Measurements from ENCODE around the gene SCARB1. TPM values are rescaled to one million over a fixed set of nuclear protein-coding genes. Genes with fewer than 3 reads are reported as not detected.
"Not testable (repeated sequence)": the region's sequence is repeated elsewhere in the genome, so short reads cannot be mapped to it uniquely, and the experiment has no call there.

The SCARB1 gene, protein sequence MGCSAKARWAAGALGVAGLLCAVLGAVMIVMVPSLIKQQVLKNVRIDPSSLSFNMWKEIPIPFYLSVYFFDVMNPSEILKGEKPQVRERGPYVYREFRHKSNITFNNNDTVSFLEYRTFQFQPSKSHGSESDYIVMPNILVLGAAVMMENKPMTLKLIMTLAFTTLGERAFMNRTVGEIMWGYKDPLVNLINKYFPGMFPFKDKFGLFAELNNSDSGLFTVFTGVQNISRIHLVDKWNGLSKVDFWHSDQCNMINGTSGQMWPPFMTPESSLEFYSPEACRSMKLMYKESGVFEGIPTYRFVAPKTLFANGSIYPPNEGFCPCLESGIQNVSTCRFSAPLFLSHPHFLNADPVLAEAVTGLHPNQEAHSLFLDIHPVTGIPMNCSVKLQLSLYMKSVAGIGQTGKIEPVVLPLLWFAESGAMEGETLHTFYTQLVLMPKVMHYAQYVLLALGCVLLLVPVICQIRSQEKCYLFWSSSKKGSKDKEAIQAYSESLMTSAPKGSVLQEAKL
- total RNA-seq (2014; rRNA removed; shearing (Covaris generic)) = 19.5 and 26.8 TPM in 2 replicates

DNA sequence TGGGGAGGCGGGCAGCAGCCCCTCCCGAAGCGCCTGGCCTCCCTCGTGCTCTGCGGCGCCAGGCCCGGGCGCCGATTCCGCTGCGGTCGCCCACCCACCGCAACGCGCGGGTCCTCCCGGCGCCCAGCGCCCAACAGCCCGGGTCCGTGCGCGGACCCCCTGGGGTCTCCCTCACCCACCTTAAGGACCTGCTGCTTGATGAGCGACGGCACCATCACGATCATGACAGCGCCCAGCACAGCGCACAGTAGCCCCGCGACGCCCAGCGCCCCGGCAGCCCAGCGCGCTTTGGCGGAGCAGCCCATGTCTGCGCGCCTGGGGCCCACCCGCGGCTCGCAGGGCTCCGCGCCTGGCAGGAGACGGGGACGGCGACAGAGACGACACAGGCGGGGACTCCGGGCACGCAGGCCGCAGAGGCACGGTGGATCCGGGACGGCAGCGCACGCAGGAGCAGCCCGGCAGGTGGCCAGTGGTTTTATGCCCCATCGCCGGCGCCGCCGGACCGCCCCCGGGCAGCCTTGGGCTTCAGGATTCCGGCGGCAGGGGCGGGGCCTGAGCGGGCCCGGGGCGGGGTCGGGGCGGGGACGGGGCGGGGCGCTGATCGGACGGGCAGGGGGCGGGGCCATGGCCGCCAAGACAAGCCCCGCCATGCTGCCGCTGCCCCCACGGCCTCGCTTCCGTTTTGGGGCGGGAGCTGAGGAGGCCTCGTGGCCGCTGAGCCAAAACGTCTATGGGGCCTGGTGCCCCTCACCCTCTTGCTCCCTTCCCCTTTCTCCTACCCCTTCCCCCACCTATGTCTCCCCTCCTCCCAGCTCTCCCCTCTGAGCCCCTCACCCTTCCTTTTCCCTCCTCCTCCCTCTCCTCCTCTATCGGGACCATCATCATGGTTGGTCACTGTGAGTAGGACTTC lies at the start of gene SCARB1:
SCARB1 (minus strand) TSS at position 449 of the 910 bp plus-strand sequence; CDS start at position 305, 144 bp downstream.
- peak; percentile 64 for DNase-seq (ENCODE audit: low spot score)

DNA sequence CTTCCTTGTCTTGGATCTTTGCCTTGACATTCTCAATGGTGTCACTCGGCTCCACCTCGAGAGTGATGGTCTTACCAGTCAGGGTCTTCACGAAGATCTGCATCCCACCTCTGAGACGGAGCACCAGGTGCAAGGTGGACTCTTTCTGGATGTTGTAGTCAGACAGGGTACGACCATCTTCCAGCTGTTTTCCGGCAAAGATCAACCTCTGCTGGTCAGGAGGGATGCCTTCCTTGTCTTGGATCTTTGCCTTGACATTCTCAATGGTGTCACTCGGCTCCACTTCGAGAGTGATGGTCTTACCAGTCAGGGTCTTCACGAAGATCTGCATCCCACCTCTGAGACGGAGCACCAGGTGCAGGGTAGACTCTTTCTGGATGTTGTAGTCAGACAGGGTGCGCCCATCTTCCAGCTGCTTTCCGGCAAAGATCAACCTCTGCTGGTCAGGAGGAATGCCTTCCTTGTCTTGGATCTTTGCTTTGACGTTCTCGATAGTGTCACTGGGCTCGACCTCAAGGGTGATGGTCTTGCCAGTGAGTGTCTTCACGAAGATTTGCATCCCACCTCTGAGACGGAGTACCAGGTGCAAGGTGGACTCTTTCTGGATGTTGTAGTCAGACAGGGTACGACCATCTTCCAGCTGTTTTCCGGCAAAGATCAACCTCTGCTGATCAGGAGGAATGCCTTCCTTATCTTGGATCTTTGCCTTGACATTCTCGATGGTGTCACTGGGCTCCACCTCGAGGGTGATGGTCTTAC lies 49.0 kb upstream of the SCARB1 start:
- not testable (repeated sequence) for DNase-seq (ENCODE audit: low spot score)

DNA sequence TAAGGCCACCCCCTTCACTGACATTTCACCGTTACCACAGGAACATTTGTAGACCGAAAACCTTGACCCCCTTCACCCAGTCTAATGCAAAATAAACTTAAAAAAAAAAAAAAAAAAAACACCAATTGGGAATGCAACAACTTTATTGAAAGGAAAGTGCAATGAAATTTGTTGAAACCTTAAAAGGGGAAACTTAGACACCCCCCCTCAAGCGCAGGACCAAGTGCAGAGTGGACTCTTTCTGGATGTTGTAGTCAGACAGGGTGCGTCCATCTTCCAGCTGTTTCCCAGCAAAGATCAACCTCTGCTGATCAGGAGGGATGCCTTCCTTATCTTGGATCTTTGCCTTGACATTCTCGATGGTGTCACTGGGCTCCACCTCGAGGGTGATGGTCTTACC lies 47.9 kb upstream of the SCARB1 start:
- DNase-seq (ENCODE audit: low spot score) = not testable (repeated sequence)

DNA sequence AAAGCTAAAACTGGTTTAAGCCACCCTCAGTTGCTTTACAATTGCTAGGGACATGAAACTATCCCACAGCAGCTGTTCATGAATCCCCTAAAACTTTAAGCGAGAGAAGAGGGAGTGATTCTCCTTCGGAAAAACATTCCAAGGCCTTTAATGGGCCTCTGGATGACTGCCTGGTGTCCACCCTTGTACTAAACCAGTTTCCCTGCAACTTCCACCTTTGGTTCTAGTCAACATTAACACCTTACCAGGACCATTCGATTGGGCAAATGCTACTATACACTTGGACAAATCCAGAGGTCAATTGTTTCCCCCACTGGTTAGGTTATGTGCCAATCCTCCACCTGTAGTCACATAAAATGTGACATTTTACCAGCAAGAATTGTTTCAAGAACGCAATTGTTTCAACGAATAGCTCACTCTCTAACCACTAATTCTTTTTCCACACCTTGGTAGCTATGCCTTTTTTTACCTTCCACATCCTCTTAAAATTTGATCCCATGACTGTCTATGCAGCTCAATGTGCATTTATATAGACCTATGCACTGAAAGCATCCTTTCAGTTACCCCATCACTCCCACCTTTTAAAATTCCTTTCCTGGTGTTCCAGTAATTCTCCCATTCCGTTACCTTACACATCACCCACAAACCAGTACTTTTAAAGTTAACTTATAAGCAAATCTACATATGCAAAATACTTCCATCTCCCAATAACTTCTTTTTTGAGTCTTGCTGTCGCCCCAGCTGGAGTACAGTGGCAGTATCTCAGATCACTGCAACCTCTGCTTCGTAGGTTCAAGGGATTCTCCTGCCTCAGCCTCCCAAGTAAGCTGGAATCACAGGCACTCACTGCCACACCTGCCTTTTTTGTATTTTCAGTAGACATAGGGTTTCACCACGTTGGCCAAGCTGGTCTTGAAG lies 47.2 kb upstream of the SCARB1 start:
- no peak for DNase-seq (ENCODE audit: low spot score)

DNA sequence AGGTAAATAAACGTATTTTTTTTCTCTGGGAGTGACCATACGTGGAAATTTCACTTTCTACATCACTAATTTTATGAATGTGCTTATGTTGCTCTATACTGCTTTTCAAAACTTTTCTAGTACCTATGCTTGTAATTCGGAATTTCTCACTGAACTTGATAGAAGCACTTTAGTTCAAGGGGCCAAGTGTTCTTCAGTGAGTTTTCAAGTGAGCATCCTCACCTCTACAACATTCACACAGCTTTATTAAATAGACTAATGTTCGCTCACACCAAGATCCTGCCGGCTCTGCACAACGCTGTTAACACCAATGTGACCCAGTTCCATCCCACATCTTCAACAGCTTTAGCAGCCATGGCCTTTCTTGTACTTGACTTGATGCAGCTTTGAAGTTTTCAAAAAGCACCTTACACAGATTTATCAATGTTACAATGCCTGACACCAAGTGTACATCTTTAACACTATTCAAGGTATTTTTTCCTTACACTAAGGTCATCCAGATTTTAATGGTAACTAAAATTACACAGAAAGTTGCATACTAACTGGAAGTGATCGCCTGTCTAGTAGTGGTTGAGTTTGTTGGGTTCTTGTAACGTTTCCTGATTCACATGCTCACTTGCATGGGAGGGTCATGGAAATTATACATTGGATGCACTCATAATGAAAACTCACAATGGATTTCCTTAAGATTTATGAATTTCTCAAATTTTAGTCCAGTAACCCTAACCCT lies 46.3 kb upstream of the SCARB1 start:
- DNase-seq (ENCODE audit: low spot score) = peak; percentile 59

DNA sequence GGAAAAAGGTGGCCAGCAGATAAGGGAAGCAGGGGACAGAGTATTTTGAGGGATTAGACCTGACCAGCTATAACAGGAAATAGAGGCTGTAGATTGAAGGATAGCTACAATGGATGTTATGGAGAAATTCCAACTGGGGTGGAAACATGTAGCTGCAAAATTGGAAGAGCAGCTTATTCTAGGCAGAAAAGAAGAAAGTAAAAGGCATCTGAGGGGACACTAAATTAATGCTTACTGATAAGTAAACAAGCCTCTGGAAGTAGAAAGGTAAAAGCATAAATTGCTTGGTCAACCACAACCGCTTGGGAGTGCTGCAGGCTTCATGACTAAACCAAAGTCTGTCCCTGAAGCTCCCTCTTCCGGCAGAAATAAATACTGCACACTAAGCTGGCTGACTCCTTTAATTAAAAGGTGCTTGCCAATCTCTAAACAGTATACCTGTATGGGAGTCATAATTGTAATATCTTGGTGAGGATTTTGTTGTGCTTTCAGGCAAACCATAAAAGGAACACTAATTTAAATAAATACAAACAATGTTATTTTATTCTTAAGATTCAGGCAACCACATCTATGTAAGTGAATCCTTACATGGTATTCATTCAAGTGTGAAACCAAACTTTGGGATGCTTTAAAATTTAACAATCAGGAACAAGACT lies 43.1 kb upstream of the SCARB1 start:
- DNase-seq (ENCODE audit: low spot score) = peak; percentile 88

DNA sequence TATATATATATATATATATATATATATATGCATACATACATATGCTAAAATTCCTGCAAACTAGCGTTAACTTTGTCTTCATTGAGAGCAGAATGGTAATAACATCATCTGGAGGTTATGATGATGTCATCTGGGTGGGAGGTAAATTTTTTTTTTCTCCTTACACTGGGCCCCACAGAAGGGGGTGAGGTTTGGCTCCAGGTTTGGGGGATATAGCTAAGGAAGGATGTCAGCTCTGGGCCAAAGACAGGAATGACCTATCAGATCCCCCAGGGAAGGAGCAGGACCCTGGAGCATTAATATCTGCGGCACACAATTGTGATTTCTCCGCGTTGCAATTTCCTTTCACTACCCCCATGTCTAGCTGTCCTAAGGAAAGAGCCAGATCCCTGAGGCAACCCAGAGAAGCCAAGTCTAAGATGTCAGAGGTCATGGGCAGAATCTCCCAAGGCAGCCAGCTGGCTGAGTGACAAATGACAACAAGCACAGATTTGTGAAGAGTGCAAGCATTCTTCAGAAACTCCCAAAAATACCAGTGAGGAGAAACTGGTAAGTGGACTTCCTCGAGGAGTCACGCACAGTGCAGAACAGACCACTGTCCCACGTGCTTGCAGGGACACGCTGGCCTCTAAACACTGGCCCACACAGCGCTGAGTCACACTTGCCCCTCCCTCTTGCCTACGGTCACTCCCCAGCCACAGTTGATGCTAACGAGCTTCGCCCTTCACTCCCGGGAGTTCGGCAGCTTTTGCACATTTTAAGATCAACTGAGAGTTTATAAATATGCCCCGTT lies 40.8 kb upstream of the SCARB1 start:
- peak; percentile 92 for DNase-seq (ENCODE audit: low spot score)

DNA sequence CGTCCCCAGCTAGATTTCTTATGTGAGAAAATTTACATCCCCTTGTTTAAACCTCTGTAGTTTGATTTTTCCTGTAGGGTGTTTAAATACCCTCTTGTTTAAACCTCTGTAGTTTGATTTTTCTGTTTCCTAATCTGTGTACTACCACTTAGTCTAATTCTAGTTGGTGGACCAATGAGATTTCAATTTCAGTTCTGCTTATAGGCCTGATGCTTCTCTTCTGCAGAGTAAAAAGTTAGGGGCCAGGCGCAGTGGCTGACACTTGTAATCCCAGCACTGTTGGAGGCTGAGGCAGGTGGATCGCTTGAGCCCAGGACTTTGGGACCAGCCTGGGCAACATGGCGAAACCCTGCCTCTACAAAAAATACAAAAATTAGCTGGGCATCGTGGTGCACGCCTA lies 39.3 kb upstream of the SCARB1 start:
- DNase-seq (ENCODE audit: low spot score) = no peak

DNA sequence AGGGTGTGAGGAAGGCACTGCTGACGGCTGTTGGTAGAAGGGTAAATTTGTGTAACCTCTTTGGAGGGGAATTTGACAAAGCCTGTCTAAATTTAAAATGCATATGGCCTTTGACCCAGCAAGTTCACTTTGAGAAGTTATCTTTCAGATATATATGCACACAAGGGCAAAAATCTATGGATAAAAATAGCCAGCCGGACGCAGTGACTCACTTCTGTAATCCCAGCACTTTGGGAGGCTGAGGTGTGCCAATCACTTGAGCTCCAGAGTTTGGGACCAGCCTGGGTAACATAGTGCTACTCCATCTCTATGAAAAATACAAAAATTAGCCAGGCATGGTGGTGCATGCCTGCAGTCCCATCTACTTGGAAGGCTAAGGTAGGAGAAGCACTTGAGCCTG lies 37.3 kb upstream of the SCARB1 start:
- no peak for DNase-seq (ENCODE audit: low spot score)

DNA sequence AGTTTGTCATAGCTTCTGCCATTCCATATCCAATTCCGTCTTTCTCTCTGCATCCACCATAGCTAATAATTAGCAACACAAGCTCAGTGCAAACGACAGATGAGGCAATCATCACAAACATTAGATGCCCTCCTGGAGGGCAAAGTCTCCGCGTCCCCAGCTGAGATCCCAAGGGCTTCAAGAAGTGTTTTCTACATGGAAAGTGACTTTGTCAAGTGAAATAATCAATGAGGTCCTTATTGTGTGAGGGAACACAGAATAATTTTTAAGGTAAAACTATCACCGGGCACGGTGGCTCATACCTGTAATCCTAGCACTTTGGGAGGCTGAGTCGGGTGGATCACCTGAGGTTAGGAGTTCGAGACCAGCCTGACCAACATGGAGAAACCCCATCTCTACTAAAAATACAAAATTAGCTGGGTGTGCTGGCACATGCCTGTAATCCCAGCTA lies 36.7 kb upstream of the SCARB1 start:
- not testable (repeated sequence) for DNase-seq (ENCODE audit: low spot score)

DNA sequence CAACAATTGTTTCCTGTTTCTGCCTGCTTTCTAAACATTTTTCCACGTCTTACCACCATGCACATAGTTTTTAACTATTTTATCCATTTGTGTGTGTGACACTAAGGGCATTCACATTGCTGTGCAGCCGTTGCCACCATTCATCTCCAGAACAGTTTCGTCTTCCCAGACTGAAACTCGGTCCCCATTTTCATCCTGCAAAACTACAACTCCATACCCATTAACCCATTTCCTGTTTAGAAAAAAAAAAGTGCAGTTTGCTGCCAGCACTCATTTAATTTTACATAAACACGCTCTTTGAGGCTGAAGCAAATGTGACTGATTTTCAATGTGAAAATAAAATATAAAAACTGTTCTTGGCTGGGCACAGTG lies 35.2 kb upstream of the SCARB1 start:
- no peak for DNase-seq (ENCODE audit: low spot score)

DNA sequence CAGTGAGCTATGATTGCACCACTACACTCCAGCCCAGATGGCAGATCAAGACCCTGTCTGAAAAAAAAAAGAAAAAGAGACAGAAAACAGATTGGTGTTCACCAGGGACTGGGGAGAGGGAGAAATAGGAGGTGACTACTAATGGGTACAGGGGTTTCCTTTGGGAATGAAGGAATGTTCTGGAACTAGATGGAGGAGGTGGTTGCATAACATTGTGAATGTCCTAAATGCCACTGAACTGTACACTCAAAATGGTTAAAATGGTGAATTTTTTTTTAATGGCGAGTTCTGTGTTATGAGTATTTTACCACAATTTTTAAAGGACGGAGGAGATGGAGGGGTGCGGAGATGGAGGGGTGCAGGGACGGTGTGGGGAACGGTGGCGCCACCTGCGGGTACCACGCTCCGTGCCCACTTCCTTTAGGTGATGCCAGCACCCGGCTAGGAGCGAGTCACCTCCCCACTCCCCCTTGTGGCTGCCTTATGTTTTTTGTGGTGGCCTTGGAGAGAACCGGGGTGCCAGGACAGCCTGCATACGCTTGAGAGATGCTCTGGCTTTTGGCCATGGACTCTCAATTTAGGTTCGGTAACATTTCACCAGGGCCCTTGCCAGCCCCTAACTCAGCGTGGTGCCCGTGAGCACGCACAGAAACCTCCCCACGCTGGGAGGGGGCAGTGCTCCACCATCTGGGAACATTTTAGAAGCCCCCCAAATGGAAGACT lies 34.7 kb upstream of the SCARB1 start:
- peak; percentile 75 for DNase-seq (ENCODE audit: low spot score)

DNA sequence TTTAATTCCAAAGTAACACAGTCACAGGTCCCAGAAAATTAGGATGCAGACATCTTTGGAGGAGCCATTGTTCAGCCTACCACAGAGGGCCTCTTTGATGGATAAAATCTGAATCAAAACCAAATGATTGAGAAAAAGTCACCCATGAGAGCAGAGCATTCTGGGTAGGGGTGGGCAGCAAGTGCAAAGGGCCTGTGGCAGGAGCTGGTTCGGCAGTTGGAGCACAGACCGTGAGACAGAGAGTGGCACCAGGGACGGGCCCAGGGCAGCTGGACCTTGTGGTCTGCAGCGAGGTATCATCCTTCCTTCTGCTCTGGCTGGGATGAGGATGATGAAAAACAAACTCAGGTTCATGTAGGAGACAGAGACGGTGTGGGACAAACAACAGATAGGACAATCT lies 32.8 kb upstream of the SCARB1 start:
- DNase-seq (ENCODE audit: low spot score) = no peak

DNA sequence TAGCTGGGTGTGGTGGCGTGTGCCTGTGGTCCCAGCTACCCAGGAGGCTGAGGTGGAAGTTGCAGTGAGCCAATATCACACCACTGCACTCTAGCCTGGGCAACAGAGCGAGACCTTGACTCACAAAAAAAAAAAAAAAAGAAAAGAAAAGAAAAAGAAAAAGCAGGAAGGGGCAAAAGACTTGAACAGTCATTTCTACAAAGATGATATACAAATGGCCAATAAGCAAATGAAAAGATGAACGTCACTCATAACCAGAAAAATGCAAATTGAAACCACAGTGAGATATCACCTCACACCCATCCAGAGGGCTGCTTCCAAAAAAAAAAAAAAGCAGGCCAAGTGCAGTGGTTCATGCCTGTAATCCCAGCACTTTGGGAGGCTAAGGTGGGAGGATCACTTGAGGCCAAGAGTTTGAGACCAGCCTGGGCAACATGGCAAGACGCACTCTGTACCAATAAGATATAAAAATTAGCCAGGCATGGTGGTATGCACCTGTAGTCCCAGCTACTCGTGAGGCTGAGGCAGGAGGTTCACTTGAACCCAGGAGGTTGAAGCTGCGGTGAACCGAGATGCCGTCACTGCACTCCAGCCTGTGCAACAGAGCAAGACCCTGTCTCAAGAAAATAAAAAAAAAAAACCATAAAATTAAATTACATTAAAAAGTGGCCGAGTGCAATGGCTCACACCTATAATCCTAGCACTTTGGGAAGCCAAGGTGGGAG lies 30.3 kb upstream of the SCARB1 start:
- no peak for DNase-seq (ENCODE audit: low spot score)

DNA sequence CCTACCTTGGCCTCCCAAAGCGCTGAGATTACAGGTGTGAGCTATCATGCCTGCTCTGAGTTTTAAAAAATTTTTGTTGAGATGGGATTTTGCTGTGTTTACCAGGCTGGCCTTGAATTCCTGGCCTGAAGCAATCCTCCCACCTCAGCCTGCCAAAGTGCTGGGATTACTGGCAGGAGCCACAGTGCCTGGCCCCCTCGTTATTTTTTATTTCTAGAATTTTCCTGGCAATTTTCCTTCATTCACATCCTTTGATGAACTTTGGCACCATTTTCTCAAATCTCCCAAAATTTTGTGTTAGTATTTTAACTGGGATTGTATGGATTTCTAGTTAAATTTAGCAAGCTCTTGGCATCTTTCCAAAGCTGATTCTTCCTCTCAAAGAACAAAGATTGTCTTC lies 24.6 kb upstream of the SCARB1 start:
- no peak for DNase-seq (ENCODE audit: low spot score)

DNA sequence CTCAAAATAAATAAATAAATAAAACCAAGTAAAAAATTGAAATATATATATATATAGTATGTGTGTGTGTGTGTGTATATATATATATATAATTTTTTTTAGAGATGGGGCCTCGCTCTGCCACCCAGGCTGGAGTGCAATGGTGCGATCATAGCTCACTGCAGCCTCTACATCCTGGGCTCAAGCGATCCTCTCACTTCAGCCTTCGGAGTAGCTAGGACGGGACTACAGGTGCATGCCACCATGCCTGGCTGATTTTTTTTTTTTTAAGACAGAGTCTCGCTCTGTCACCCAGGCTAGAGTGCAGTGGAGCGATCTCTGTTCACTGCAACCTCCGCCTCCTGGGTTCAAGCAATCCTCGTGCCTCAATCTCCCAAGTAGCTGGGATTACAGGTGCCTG lies 24.1 kb upstream of the SCARB1 start:
- not testable (repeated sequence) for DNase-seq (ENCODE audit: low spot score)

Measured in H4 (cell line).